HepG2 (cell line): Measurements from ENCODE around the gene SIAH2. TPM values are rescaled to one million over a fixed set of nuclear protein-coding genes. Genes with fewer than 3 reads are reported as not detected.

Experiments used
- ATF7 ChIP-seq, 2 experiments: fragments of 450-650 bp in 1 of 2; sonication (generic) in 1 of 2; formaldehyde crosslinking in 1 of 2; IDR thresholded peaks; 2 replicates each; pipeline versions ENCODE4 v1.4.0 to v1.6.1; 2016 to 2020; ENCODE audit warnings: antibody characterized with exemption in 1 of 2, mild to moderate bottlenecking in 1 of 2, missing genetic modification reagents in 1 of 2
- BRCA1 ChIP-seq: sonication (generic); formaldehyde crosslinking; IDR thresholded peaks from 2 replicates; pipeline ENCODE4 v1.4.0; 2020; ENCODE audit warnings: missing genetic modification reagents
- CBX5 ChIP-seq: sonication (generic); formaldehyde crosslinking; IDR thresholded peaks from 2 replicates; pipeline ENCODE4 v1.4.0; 2020; ENCODE audit warnings: missing genetic modification reagents, borderline replicate concordance
- HES4 ChIP-seq: sonication (generic); formaldehyde crosslinking; IDR thresholded peaks from 2 replicates; pipeline ENCODE4 v1.9.0; 2021; ENCODE audit warnings: mild to moderate bottlenecking, missing genetic modification reagents, borderline replicate concordance
- HNF4A ChIP-seq: sonication (generic); formaldehyde crosslinking; IDR thresholded peaks from 2 replicates; pipeline ENCODE4 v1.4.0; 2020; ENCODE audit warnings: missing genetic modification reagents
- HNF4G ChIP-seq, 2 experiments: sonication (generic) in 1 of 2; formaldehyde crosslinking in 1 of 2; IDR thresholded peaks; 2 replicates each; pipeline versions ENCODE4 v1.4.0 to v1.6.1; 2011 to 2020; ENCODE audit warnings: borderline replicate concordance in 2 of 2, low read depth in 2 of 2, mild to moderate bottlenecking in 2 of 2, low read length in 1 of 2, missing genetic modification reagents in 1 of 2, moderate library complexity in 1 of 2
- MIER2 ChIP-seq: IDR thresholded peaks from 2 replicates; pipeline ENCODE4 v1.6.1; 2016; ENCODE audit warnings: missing biosample characterization, missing genetic modification reagents
- MTF2 ChIP-seq: sonication (generic); formaldehyde crosslinking; IDR thresholded peaks from 2 replicates; pipeline ENCODE4 v1.5.0; 2020; ENCODE audit warnings: missing genetic modification reagents, borderline replicate concordance
- MYC ChIP-seq: sonication (generic); formaldehyde crosslinking; IDR thresholded peaks from 2 replicates; pipeline ENCODE4 v1.9.0; 2021; ENCODE audit warnings: missing genetic modification reagents, borderline replicate concordance
- ZNF121 ChIP-seq: sonication (generic); formaldehyde crosslinking; IDR thresholded peaks from 2 replicates; pipeline ENCODE4 v1.5.0; 2020; ENCODE audit warnings: mild to moderate bottlenecking, missing genetic modification reagents
- ZNF333 ChIP-seq: sonication (generic); formaldehyde crosslinking; IDR thresholded peaks from 2 replicates; pipeline ENCODE4 v1.4.0; 2020; ENCODE audit warnings: mild to moderate bottlenecking, missing genetic modification reagents, borderline replicate concordance
- ZNF496 ChIP-seq: sonication (generic); formaldehyde crosslinking; IDR thresholded peaks from 2 replicates; pipeline ENCODE4 v1.8.1; 2023; ENCODE audit warnings: mild to moderate bottlenecking, moderate library complexity, missing genetic modification reagents; ENCODE audit not compliant: insufficient replicate concordance
- ZNF564 ChIP-seq: sonication (generic); formaldehyde crosslinking; IDR thresholded peaks from 2 replicates; pipeline ENCODE4 v1.8.1; 2023; ENCODE audit warnings: mild to moderate bottlenecking, missing genetic modification reagents
- polyA plus RNA-seq, 8 experiments: library from polyadenylated mRNA; depleted of rRNA in 3 of 8; stranded (reverse) in 7 of 8; unstranded in 1 of 8; fragments of >200 nt; fragmentation: Illumina TruSeq in 4 of 8; extraction: Trizol in 4 of 8; gene quantifications; 2 replicates each; pipeline versions ENCODE4 v1.2.1 to v1.2.3, GENCODE V29; 2011 to 2016; ENCODE audit warnings: low read depth in 4 of 8, missing spikeins in 1 of 8, mixed read lengths in 1 of 8; ENCODE audit not compliant: insufficient read depth in 1 of 8
- total RNA-seq, 5 experiments: library from RNA; depleted of rRNA; stranded (reverse); fragments of >200 nt; fragmentation: Illumina TruSeq; extraction: Trizol; gene quantifications; 2 replicates each; pipeline ENCODE4 v1.2.3, GENCODE V29; 2016; ENCODE audit warnings: low read depth in 1 of 5
- TF ChIP-seq, protein P1 (sequence below): sonication (generic); formaldehyde crosslinking; IDR thresholded peaks from 2 replicates; pipeline ENCODE4 v1.5.1; 2020; ENCODE audit warnings: mild to moderate bottlenecking, missing genetic modification reagents, moderate library complexity
- TF ChIP-seq, protein P2 (sequence below): IDR thresholded peaks from 2 replicates; pipeline ENCODE4 v1.6.1; 2016; ENCODE audit warnings: low read depth, control low read depth
- TF ChIP-seq, protein P3 (sequence below): sonication (generic); formaldehyde crosslinking; IDR thresholded peaks from 2 replicates; pipeline ENCODE4; 2020; ENCODE audit warnings: missing genetic modification reagents, mild to moderate bottlenecking, borderline replicate concordance
- TF ChIP-seq, protein P4 (sequence below): sonication (generic); formaldehyde crosslinking; IDR thresholded peaks from 2 replicates; pipeline ENCODE4 v1.5.0; 2020; ENCODE audit warnings: missing genetic modification reagents

The SIAH2 gene
- total and polyA plus RNA-seq, 2 of the 13 experiments (the other 11 are each of a cell fraction or from before 2014, with no cell fraction given), result 71.8 to 117 TPM

DNA sequence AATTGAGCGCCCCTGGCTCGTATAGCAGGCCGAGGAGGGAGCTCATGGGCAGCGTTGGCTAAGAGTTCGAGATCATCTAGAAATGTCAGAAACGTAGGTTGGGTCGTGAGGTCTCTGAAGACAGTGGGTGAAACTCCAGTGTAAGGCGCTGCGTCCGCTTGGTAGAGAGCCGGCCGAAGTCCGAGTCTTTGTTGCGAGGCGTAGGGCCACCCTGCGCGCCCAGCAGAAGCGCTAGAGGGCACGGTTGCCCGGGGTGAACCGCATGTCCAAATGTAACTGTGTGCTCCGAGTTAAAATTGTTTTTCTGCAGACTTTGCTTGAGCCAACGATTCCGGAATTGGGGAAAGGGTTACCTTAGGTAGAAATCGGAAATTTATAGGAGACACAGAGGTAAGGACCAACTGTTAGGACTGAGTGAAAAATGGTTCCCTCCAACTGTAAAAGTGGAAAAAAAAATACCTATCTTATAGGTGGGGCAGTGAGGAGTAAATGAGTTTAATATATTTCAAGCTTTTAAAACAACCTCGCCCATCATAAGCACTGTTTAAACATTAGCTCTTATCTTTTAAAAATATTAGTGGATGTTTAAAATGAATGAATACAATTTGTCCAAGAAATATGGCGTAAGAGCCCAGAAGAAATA lies 993 bp upstream of the SIAH2 start (continued):
- TF ChIP-seq, protein P1, sequence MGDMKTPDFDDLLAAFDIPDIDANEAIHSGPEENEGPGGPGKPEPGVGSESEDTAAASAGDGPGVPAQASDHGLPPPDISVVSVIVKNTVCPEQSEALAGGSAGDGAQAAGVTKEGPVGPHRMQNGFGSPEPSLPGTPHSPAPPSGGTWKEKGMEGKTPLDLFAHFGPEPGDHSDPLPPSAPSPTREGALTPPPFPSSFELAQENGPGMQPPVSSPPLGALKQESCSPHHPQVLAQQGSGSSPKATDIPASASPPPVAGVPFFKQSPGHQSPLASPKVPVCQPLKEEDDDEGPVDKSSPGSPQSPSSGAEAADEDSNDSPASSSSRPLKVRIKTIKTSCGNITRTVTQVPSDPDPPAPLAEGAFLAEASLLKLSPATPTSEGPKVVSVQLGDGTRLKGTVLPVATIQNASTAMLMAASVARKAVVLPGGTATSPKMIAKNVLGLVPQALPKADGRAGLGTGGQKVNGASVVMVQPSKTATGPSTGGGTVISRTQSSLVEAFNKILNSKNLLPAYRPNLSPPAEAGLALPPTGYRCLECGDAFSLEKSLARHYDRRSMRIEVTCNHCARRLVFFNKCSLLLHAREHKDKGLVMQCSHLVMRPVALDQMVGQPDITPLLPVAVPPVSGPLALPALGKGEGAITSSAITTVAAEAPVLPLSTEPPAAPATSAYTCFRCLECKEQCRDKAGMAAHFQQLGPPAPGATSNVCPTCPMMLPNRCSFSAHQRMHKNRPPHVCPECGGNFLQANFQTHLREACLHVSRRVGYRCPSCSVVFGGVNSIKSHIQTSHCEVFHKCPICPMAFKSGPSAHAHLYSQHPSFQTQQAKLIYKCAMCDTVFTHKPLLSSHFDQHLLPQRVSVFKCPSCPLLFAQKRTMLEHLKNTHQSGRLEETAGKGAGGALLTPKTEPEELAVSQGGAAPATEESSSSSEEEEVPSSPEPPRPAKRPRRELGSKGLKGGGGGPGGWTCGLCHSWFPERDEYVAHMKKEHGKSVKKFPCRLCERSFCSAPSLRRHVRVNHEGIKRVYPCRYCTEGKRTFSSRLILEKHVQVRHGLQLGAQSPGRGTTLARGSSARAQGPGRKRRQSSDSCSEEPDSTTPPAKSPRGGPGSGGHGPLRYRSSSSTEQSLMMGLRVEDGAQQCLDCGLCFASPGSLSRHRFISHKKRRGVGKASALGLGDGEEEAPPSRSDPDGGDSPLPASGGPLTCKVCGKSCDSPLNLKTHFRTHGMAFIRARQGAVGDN, result peak; percentile 52
- TF ChIP-seq ZNF333 (CRISPR knock-in tag), result no peak
- TF ChIP-seq, protein P2, sequence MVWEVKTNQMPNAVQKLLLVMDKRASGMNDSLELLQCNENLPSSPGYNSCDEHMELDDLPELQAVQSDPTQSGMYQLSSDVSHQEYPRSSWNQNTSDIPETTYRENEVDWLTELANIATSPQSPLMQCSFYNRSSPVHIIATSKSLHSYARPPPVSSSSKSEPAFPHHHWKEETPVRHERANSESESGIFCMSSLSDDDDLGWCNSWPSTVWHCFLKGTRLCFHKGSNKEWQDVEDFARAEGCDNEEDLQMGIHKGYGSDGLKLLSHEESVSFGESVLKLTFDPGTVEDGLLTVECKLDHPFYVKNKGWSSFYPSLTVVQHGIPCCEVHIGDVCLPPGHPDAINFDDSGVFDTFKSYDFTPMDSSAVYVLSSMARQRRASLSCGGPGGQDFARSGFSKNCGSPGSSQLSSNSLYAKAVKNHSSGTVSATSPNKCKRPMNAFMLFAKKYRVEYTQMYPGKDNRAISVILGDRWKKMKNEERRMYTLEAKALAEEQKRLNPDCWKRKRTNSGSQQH, result no peak
- no peak for TF ChIP-seq ATF7 (IDR thresholded peaks at IDR 0.05)
- TF ChIP-seq ATF7 (CRISPR knock-in tag; IDR thresholded peaks at IDR 0.05), result no peak; the same call in 1 of the 2 replicates
- TF ChIP-seq ZNF121 (CRISPR knock-in tag), result 0 out of 2 replicates have a peak, but pooled peaks have one; percentile 8
- no peak for TF ChIP-seq MTF2 (CRISPR knock-in tag)
- peak; percentile 35; the same call in 1 of the 2 replicates for TF ChIP-seq CBX5 (CRISPR knock-in tag)
- no peak for TF ChIP-seq ZNF496 (CRISPR knock-in tag)
- TF ChIP-seq, protein P3, sequence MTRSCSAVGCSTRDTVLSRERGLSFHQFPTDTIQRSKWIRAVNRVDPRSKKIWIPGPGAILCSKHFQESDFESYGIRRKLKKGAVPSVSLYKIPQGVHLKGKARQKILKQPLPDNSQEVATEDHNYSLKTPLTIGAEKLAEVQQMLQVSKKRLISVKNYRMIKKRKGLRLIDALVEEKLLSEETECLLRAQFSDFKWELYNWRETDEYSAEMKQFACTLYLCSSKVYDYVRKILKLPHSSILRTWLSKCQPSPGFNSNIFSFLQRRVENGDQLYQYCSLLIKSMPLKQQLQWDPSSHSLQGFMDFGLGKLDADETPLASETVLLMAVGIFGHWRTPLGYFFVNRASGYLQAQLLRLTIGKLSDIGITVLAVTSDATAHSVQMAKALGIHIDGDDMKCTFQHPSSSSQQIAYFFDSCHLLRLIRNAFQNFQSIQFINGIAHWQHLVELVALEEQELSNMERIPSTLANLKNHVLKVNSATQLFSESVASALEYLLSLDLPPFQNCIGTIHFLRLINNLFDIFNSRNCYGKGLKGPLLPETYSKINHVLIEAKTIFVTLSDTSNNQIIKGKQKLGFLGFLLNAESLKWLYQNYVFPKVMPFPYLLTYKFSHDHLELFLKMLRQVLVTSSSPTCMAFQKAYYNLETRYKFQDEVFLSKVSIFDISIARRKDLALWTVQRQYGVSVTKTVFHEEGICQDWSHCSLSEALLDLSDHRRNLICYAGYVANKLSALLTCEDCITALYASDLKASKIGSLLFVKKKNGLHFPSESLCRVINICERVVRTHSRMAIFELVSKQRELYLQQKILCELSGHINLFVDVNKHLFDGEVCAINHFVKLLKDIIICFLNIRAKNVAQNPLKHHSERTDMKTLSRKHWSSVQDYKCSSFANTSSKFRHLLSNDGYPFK (CRISPR knock-in tag), result 0 out of 2 replicates have a peak, but pooled peaks have one; percentile 14
- TF ChIP-seq MIER2 (CRISPR knock-in tag), result 0 out of 2 replicates have a peak, but pooled peaks have one; percentile 17
- TF ChIP-seq HES4 (CRISPR knock-in tag), result 0 out of 2 replicates have a peak, but pooled peaks have one; percentile 44
- peak; percentile 61; the same call in 1 of the 2 replicates for TF ChIP-seq HNF4G (IDR thresholded peaks at IDR 0.05; ENCODE audit: borderline replicate concordance, low read depth, low read length)
- no peak for TF ChIP-seq HNF4G (CRISPR knock-in tag; IDR thresholded peaks at IDR 0.05; ENCODE audit: borderline replicate concordance, low read depth)
- TF ChIP-seq, protein P4, sequence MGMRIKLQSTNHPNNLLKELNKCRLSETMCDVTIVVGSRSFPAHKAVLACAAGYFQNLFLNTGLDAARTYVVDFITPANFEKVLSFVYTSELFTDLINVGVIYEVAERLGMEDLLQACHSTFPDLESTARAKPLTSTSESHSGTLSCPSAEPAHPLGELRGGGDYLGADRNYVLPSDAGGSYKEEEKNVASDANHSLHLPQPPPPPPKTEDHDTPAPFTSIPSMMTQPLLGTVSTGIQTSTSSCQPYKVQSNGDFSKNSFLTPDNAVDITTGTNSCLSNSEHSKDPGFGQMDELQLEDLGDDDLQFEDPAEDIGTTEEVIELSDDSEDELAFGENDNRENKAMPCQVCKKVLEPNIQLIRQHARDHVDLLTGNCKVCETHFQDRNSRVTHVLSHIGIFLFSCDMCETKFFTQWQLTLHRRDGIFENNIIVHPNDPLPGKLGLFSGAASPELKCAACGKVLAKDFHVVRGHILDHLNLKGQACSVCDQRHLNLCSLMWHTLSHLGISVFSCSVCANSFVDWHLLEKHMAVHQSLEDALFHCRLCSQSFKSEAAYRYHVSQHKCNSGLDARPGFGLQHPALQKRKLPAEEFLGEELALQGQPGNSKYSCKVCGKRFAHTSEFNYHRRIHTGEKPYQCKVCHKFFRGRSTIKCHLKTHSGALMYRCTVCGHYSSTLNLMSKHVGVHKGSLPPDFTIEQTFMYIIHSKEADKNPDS (CRISPR knock-in tag), result no peak
- peak; percentile 60 for TF ChIP-seq MYC (CRISPR knock-in tag)
- TF ChIP-seq HNF4A (CRISPR knock-in tag), result peak; percentile 67
- 0 out of 2 replicates have a peak, but pooled peaks have one; percentile 62 for TF ChIP-seq ZNF564 (CRISPR knock-in tag)
- TF ChIP-seq BRCA1 (CRISPR knock-in tag), result no peak
